Dedifferentiated amniotic fluid mesenchymal stem cell (primary cell): ENCODE data around the gene PDLIM5.

Experiments used
- DNase-seq: peaks from one replicate; pipeline ENCODE4 v3.0.0-alpha.2; 2016; ENCODE audit errors: extremely low spot score

The PDLIM5 gene

GRCh38 chr4:94695384-94695783, 243.6 kb downstream of the PDLIM5 start:
- DNase-seq, result no peak

GRCh38 chr4:94698187-94698586, 246.4 kb downstream of the PDLIM5 start:
- DNase-seq, result no peak

DNA sequence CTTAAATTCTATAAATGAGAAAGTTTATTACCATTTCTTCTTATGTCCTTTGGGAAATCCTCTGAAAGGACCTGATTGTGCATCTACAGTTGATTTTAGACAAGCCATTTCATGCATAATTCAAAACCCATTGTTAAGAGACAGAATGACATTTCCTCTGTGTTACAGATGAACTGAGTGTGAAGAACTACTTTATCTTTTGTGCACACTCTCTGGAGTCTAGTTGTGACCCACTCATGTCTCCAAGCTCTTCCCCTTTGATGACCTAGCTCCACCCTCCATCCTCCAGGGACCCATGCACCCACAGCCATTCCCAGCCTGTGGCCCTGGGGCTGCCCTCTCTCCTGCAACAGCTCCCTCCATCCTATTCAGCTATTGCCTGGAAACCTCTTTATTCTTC, 248.6 kb downstream of the PDLIM5 start:
- DNase-seq, result no peak

GRCh38 chr4:94701631-94702300, 250.0 kb downstream of the PDLIM5 start:
- no peak for DNase-seq

GRCh38 chr4:94711635-94712034, 259.9 kb downstream of the PDLIM5 start:
- DNase-seq, result no peak

- peak; percentile 31 for DNase-seq
These were observed 262.8 kb downstream of the PDLIM5 start for GRCh38 chr4:94714365-94715160.

DNA sequence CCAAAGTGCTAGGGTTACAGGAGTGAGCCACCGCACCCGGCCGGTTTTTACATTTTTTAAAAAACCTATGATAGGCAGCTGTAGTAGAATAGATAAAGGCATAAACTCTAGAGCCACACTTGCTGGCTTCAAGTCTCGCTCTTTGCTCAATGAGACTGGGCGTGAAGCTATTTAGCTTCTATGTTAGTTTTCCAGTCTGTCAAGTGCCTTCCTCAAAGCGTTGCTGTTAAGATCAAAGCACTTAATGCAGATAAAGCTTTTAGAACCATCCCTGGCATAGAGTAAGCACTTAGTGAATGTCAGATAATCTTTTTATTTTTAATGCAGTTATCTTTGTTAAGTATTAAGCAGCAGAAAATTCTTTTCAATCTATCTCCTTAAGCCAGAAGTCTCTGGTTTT, 264.0 kb downstream of the PDLIM5 start:
- DNase-seq, result no peak
